H1 (cell line): Measurements from ENCODE around the gene ARMC12. TPM values are rescaled to one million over a fixed set of nuclear protein-coding genes. Genes with fewer than 3 reads are reported as not detected.

ENCODE experiments used
- CTCF ChIA-PET: fragments of 300-600 bp; sonication (Branson Sonifier 250); formaldehyde crosslinking; loops from one replicate; lab custom pipeline; 2021; ENCODE audit not compliant: partially characterized antibody; lab: Charles Lee
- POLR2A ChIA-PET: fragments of 300-600 bp; sonication (Branson Sonifier 250); formaldehyde crosslinking; loops from one replicate; lab custom pipeline; 2021; ENCODE audit warnings: inconsistent platforms; ENCODE audit not compliant: partially characterized antibody; lab: Charles Lee
- DNase-seq, 2 experiments: peaks; one replicate each; pipeline versions ENCODE4 v3.0.0 to v3.0.0-alpha.2; 2010 to 2022; ENCODE audit warnings: low spot score in 2 of 2, low read depth in 1 of 2, mixed read lengths in 1 of 2
- FAIRE-seq: peaks from 2 replicates; lab custom pipeline; 2011; peaks lifted over from hg19 to GRCh38; lab: Jason Lieb, UNC
- H2AFZ ChIP-seq: 2 replicates; pipeline ENCODE4 v1.8.1; 2012; ENCODE audit warnings: low read length, inconsistent platforms
- H2AK5ac ChIP-seq: 2 replicates; pipeline ENCODE4 v1.6.1; 2013; ENCODE audit warnings: low read depth, low read length
- H2BK120ac ChIP-seq: replicated peaks from 2 replicates; pipeline ENCODE3; 2013; ENCODE audit warnings: low read depth, low read length, inconsistent platforms
- H2BK12ac ChIP-seq: 2 replicates; pipeline ENCODE4 v1.6.1; 2013; ENCODE audit warnings: low read depth, low read length
- H2BK15ac ChIP-seq: 2 replicates; pipeline ENCODE4 v1.6.1; 2013; ENCODE audit warnings: low read length
- H2BK20ac ChIP-seq: 2 replicates; pipeline ENCODE4 v1.6.1; 2013; ENCODE audit warnings: low read length
- H2BK5ac ChIP-seq: 2 replicates; pipeline ENCODE4 v1.6.1; 2013; ENCODE audit warnings: low read depth, low read length
- H3K14ac ChIP-seq: 2 replicates; pipeline ENCODE4 v1.6.1; 2013; ENCODE audit warnings: inconsistent platforms; ENCODE audit not compliant: insufficient read length
- H3K18ac ChIP-seq: 2 replicates; pipeline ENCODE4 v1.6.1; 2013; ENCODE audit warnings: low read length; ENCODE audit errors: extremely low read depth
- H3K23ac ChIP-seq: 2 replicates; pipeline ENCODE4 v1.6.1; 2013; ENCODE audit warnings: inconsistent platforms; ENCODE audit not compliant: insufficient read length
- H3K23me2 ChIP-seq: 2 replicates; pipeline ENCODE4 v1.6.1; 2013; ENCODE audit warnings: low read depth, low read length
- H3K27ac ChIP-seq: 2 replicates; pipeline ENCODE4 v1.6.1; 2011; ENCODE audit warnings: low read depth, low read length, inconsistent platforms
- H3K27me3 ChIP-seq, 4 experiments: replicated peaks in 1 of 4; 1 replicate in 1 of 4; 2 replicates in 3 of 4; pipeline versions ENCODE4 v1.6.1 to v1.8.1; 2011 to 2013; ENCODE audit warnings: low read length in 3 of 4, mild to moderate bottlenecking in 3 of 4, inconsistent platforms in 2 of 4, mixed read lengths in 2 of 4, moderate library complexity in 1 of 4; ENCODE audit not compliant: control insufficient read depth in 3 of 4, insufficient read depth in 3 of 4; ENCODE audit errors: extremely low read depth in 1 of 4
- H3K36me3 ChIP-seq, 4 experiments: 2 replicates each; pipeline versions ENCODE4 v1.6.1 to v1.8.1; 2011 to 2013; ENCODE audit warnings: mild to moderate bottlenecking in 4 of 4, low read length in 3 of 4, moderate library complexity in 2 of 4, control low read depth in 1 of 4, inconsistent platforms in 1 of 4; ENCODE audit not compliant: insufficient read depth in 4 of 4, control insufficient read depth in 2 of 4
- H3K4ac ChIP-seq: replicated peaks from 2 replicates; pipeline ENCODE3; 2013; ENCODE audit warnings: low read length, low read depth, mixed read lengths, inconsistent platforms; ENCODE audit not compliant: insufficient read length
- H3K4me1 ChIP-seq, 4 experiments: replicated peaks in 1 of 4; 1 replicate in 1 of 4; 2 replicates in 3 of 4; pipeline versions ENCODE4 v1.6.1 to v1.8.1; 2011 to 2013; ENCODE audit warnings: low read length in 3 of 4, inconsistent platforms in 2 of 4, mixed read lengths in 1 of 4; ENCODE audit not compliant: insufficient read depth in 4 of 4, control insufficient read depth in 3 of 4
- H3K4me2 ChIP-seq, 2 experiments: 2 replicates each; pipeline versions ENCODE4 v1.6.1 to v1.8.1; 2011 to 2013; ENCODE audit warnings: low read depth in 2 of 2, low read length in 2 of 2, control low read depth in 1 of 2, inconsistent platforms in 1 of 2, mild to moderate bottlenecking in 1 of 2; ENCODE audit not compliant: insufficient read depth in 1 of 2
- H3K4me3 ChIP-seq, 4 experiments: fragments of 200-600, 300-600 bp in 1 of 4; sonication (generic), shearing (Covaris generic), sonication (Bioruptor Twin) in 1 of 4; 2 replicates each; pipeline versions ENCODE4 v1.5.1 to v1.8.1; 2011 to 2016; ENCODE audit warnings: low read length in 4 of 4, low read depth in 3 of 4, control low read depth in 2 of 4, inconsistent platforms in 2 of 4, mild to moderate bottlenecking in 2 of 4, mixed read lengths in 1 of 4, moderate library complexity in 1 of 4; ENCODE audit not compliant: insufficient read depth in 2 of 4; ENCODE audit errors: extremely low read depth in 1 of 4
- H3K56ac ChIP-seq: replicated peaks from 2 replicates; pipeline ENCODE3; 2013; ENCODE audit warnings: low read depth, mild to moderate bottlenecking, mixed read lengths, low read length, inconsistent platforms; ENCODE audit not compliant: insufficient read length
- H3K79me1 ChIP-seq: 2 replicates; pipeline ENCODE4 v1.6.1; 2013; ENCODE audit warnings: low read depth, low read length, control low read depth
- H3K79me2 ChIP-seq, 2 experiments: 2 replicates each; pipeline versions ENCODE4 v1.6.1 to v1.8.1; 2012 to 2013; ENCODE audit warnings: low read length in 2 of 2, mild to moderate bottlenecking in 2 of 2, inconsistent platforms in 1 of 2; ENCODE audit not compliant: insufficient read depth in 2 of 2, control insufficient read depth in 1 of 2
- H3K9ac ChIP-seq, 4 experiments: replicated peaks in 1 of 4; 1 replicate in 1 of 4; 2 replicates in 3 of 4; pipeline versions ENCODE4 v1.6.1 to v1.8.1; 2011 to 2013; ENCODE audit warnings: low read depth in 3 of 4, low read length in 3 of 4, control low read depth in 2 of 4, mild to moderate bottlenecking in 2 of 4, moderate library complexity in 2 of 4, inconsistent platforms in 1 of 4; ENCODE audit errors: extremely low read depth in 1 of 4
- H3K9me3 ChIP-seq, 2 experiments: 2 replicates each; pipeline versions ENCODE4 v1.6.1 to v1.8.1; 2012 to 2013; ENCODE audit warnings: mild to moderate bottlenecking in 2 of 2, moderate library complexity in 2 of 2, control low read depth in 1 of 2, inconsistent platforms in 1 of 2, low read depth in 1 of 2, low read length in 1 of 2, mixed read lengths in 1 of 2; ENCODE audit not compliant: insufficient read depth in 2 of 2
- H4K20me1 ChIP-seq, 2 experiments: replicated peaks in 1 of 2; 2 replicates each; pipeline versions ENCODE3 to v1.8.1; 2011 to 2013; ENCODE audit warnings: inconsistent platforms in 2 of 2, low read length in 2 of 2, mild to moderate bottlenecking in 1 of 2; ENCODE audit not compliant: insufficient read depth in 2 of 2, control insufficient read depth in 1 of 2
- H4K5ac ChIP-seq: 2 replicates; pipeline ENCODE4 v1.6.1; 2013; ENCODE audit warnings: low read length, low read depth, mixed read lengths, inconsistent platforms; ENCODE audit not compliant: insufficient read length
- H4K8ac ChIP-seq: 2 replicates; pipeline ENCODE4 v1.8.0; 2013; ENCODE audit warnings: mild to moderate bottlenecking, moderate library complexity, low read length, inconsistent platforms; ENCODE audit not compliant: insufficient read depth; ENCODE audit errors: extremely low read depth
- H4K91ac ChIP-seq: replicated peaks from 2 replicates; pipeline ENCODE3; 2013; ENCODE audit warnings: low read length, mixed read lengths, inconsistent platforms; ENCODE audit not compliant: insufficient read length
- CREB1 ChIP-seq: IDR thresholded peaks from 2 replicates; pipeline ENCODE4 v1.6.1; 2012; ENCODE audit warnings: inconsistent platforms
- EGR1 ChIP-seq: IDR thresholded peaks from 2 replicates; pipeline ENCODE4 v1.6.1; 2011; ENCODE audit warnings: low read depth, low read length, borderline replicate concordance
- HDAC2 ChIP-seq, 2 experiments: fragments of 300-600 bp in 1 of 2; sonication (generic) in 1 of 2; IDR thresholded peaks; 2 replicates each; pipeline ENCODE4 v1.6.1; 2011 to 2012; ENCODE audit warnings: low read depth in 2 of 2, low read length in 2 of 2, mild to moderate bottlenecking in 2 of 2, moderate library complexity in 2 of 2, borderline replicate concordance in 1 of 2, inconsistent platforms in 1 of 2
- MAX ChIP-seq: IDR thresholded peaks from 2 replicates; pipeline ENCODE4 v1.6.1; 2012; ENCODE audit warnings: inconsistent platforms
- POLR2A ChIP-seq, 2 experiments: IDR thresholded peaks; 1 replicate in 1 of 2; 2 replicates in 1 of 2; pipeline ENCODE4 v1.6.1; 2011; ENCODE audit warnings: low read depth in 2 of 2, low read length in 2 of 2, mild to moderate bottlenecking in 2 of 2; ENCODE audit errors: control extremely low read depth in 1 of 2
- RBBP5 ChIP-seq: IDR thresholded peaks from 2 replicates; pipeline ENCODE4 v1.7.1; 2012; ENCODE audit warnings: low read depth, mild to moderate bottlenecking, inconsistent platforms, low read length, moderate library complexity, borderline replicate concordance
- RFX5 ChIP-seq: IDR thresholded peaks from 2 replicates; pipeline ENCODE4 v1.6.1; 2011; ENCODE audit warnings: low read depth, low read length, improper control_type of control experiment, borderline replicate concordance
- SP1 ChIP-seq: IDR thresholded peaks from 2 replicates; pipeline ENCODE4 v1.6.1; 2011; ENCODE audit warnings: low read depth, low read length
- SP4 ChIP-seq: IDR thresholded peaks from 2 replicates; pipeline ENCODE4 v1.6.1; 2012; ENCODE audit warnings: low read length, inconsistent platforms
- TAF7 ChIP-seq: optimal IDR thresholded peaks from 2 replicates; pipeline ENCODE3; 2011; ENCODE audit warnings: low read depth, mild to moderate bottlenecking, inconsistent platforms, low read length, moderate library complexity, borderline replicate concordance
- YY1 ChIP-seq: IDR thresholded peaks from 2 replicates; pipeline ENCODE4 v1.6.1; 2011; ENCODE audit warnings: low read depth, mild to moderate bottlenecking, low read length
- WGBS, 2 experiments: shearing (Covaris generic) in 1 of 2; methylation state at CpG; one replicate each; pipeline versions ENCODE4 v1.1.6 to v1.1.7; 2013 to 2015; ENCODE audit warnings: low lambda C conversion rate in 2 of 2, mixed read lengths in 2 of 2, inconsistent platforms in 1 of 2, low coverage in 1 of 2, missing lambda C conversion rate in 1 of 2; ENCODE audit not compliant: insufficient replicate concordance in 2 of 2, insufficient coverage in 1 of 2, insufficient read length in 1 of 2; ENCODE audit errors: extremely low coverage in 1 of 2, missing lambda C conversion rate in 1 of 2; 5-methylcytosine and 5-hydroxymethylcytosine counted together
- polyA plus RNA-seq, 7 experiments: library from polyadenylated mRNA; depleted of rRNA in 3 of 7; stranded (reverse) in 5 of 7; unstranded in 2 of 7; fragments of >200 nt in 5 of 7; fragments of 200-250 nt in 2 of 7; gene quantifications; 1 replicate in 5 of 7; 2 replicates in 1 of 7; 4 replicates in 1 of 7; pipeline versions ENCODE4 v1.2.1 to v1.2.3, GENCODE V29; 2011 to 2013; ENCODE audit warnings: missing spikeins in 2 of 7, mixed read lengths in 2 of 7
- total RNA-seq: library from RNA; stranded (reverse); fragmentation: NEBNext Ultra II Directional; extraction: Animal tissue kit (Norgen Biotek cat#: 25700); gene quantifications from 2 replicates; pipeline ENCODE4 v1.2.1, GENCODE V29; 2021
- TF ChIP-seq, protein P1 (sequence below), 3 experiments: IDR thresholded peaks; 1 replicate in 2 of 3; 2 replicates in 1 of 3; pipeline versions ENCODE4 v1.5.1 to v1.6.1; 2011; ENCODE audit warnings: low read length in 3 of 3, mild to moderate bottlenecking in 3 of 3, inconsistent platforms in 2 of 3, low read depth in 1 of 3, moderate library complexity in 1 of 3; ENCODE audit not compliant: insufficient read depth in 1 of 3; ENCODE audit errors: control extremely low read depth in 1 of 3

ARMC12 gene
- total and polyA plus RNA-seq, 2 of the 8 experiments (the other 6 are each of a cell fraction or from before 2014, with no cell fraction given), result 0.86 to 3.7 TPM

GRCh38 chr6:35765739-35766138, 28.9 kb downstream of the ARMC12 start:
- Histone ChIP-seq H3K23me2 (peaks cover 7% of the 10 kb centered on the region), H3K56ac (no peak overlapping the region), H2BK5ac (no peak overlapping the region), H3K9me3 (no peaks in the 10 kb centered on the region), H3K9ac (no peak overlapping the region), H4K5ac (no peak overlapping the region), H4K91ac (no peak overlapping the region), H3K14ac (no peak overlapping the region), H2AK5ac (no peak overlapping the region), H3K23ac (no peak overlapping the region), H3K79me1 (no peaks in the 10 kb centered on the region), H3K4me2 (no peak overlapping the region), H3K18ac (no peak overlapping the region; the same call in 1 of the 2 replicates), H2BK15ac (no peak overlapping the region; the same call in 1 of the 2 replicates), H4K8ac (no peak overlapping the region), H2AFZ (no peak overlapping the region), H3K27me3 (no peaks in the 10 kb centered on the region), H3K4ac (no peak overlapping the region), H3K79me2 (no peaks in the 10 kb centered on the region), H3K4me3 (no peak overlapping the region), H3K27ac (no peak overlapping the region), H3K4me1 (peaks cover 0 to 7% (median 4%) of the 10 kb centered on the region in 4 experiments; a peak in 6 of 7 replicates), H2BK120ac (no peak overlapping the region), H4K20me1 (no peaks in the 10 kb centered on the region), H2BK12ac (peak overlapping the region; percentile 84; the same call in 1 of the 2 replicates), H3K36me3 (no peaks in the 10 kb centered on the region), H2BK20ac (peak overlapping the region; percentile 48; the same call in 1 of the 2 replicates)
- DNase-seq (no peak), FAIRE-seq (no peak)
- WGBS, 2 experiments, result 89% methylated on average over 19 of the region's 23 CpGs; no CpG with 5 or more reads in 1 of the 2 experiments
- POLR2A ChIA-PET, result interaction anchor here (0.6 to 5.8 kb wide), 5 partner anchors 11 to 1339 kb away, joined by 4 to 84 read pairs (median 29); partner anchors contain the start of gene ARMC12
- CTCF ChIA-PET, result interaction anchor here (0.9 kb wide), 1 partner anchor 214 kb away, joined by 3 read pairs; no protein-coding TSS in a partner anchor
- no peak for TF ChIP-seq POLR2A (IDR thresholded peaks at IDR 0.05; ENCODE audit: control extremely low read depth in 1 of 2, low read depth in 2 of 2, low read length in 2 of 2)
- no peak for TF ChIP-seq EGR1
- no peak for TF ChIP-seq RBBP5
- no peak for TF ChIP-seq SP1
- no peak for TF ChIP-seq SP4
- TF ChIP-seq MAX, result no peak
- no peak for TF ChIP-seq YY1
- no peak for TF ChIP-seq TAF7
- no peak for TF ChIP-seq RFX5
- TF ChIP-seq, protein P1, sequence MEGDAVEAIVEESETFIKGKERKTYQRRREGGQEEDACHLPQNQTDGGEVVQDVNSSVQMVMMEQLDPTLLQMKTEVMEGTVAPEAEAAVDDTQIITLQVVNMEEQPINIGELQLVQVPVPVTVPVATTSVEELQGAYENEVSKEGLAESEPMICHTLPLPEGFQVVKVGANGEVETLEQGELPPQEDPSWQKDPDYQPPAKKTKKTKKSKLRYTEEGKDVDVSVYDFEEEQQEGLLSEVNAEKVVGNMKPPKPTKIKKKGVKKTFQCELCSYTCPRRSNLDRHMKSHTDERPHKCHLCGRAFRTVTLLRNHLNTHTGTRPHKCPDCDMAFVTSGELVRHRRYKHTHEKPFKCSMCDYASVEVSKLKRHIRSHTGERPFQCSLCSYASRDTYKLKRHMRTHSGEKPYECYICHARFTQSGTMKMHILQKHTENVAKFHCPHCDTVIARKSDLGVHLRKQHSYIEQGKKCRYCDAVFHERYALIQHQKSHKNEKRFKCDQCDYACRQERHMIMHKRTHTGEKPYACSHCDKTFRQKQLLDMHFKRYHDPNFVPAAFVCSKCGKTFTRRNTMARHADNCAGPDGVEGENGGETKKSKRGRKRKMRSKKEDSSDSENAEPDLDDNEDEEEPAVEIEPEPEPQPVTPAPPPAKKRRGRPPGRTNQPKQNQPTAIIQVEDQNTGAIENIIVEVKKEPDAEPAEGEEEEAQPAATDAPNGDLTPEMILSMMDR (IDR thresholded peaks at IDR 0.05; ENCODE audit: control extremely low read depth in 1 of 3, insufficient read depth in 1 of 3, low read depth in 1 of 3, low read length in 3 of 3), result no peak
- no peak for TF ChIP-seq HDAC2 (IDR thresholded peaks at IDR 0.05; ENCODE audit: borderline replicate concordance in 1 of 2, low read depth in 2 of 2, low read length in 2 of 2)
- TF ChIP-seq CREB1, result no peak
